ENCODE measurements around the gene SMAD6.

DNA sequence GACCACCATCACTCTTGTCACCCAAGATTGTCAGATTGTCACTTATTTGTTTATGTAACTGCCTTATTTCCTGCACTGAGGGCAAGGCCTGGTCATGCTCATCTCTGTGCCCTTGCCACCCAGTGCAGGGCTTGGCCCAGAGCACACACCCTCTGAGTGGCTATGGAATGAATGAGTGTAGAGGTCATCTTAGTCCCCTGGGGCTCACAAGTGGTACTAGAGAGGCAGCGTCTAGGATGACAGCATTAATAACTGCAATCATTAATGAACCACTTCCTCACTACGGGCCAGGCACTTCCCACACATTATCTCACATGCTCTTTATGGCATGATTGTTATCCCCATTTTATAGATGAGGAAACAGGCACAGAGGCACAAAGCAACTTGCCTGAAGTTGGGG, 117.0 kb downstream of the SMAD6 start:
- TF ChIP-seq EZH2 (IDR thresholded peaks at IDR 0.05; ENCODE audit: insufficient read depth, poor library complexity, severe bottlenecking) (no peak), EZH2phosphoT487 (IDR thresholded peaks at IDR 0.05; ENCODE audit: insufficient read depth, low read depth) (no peak)
